B cell (primary cell): Measurements from ENCODE around the gene SKAP1. TPM values are rescaled to one million over a fixed set of nuclear protein-coding genes. Genes with fewer than 3 reads are reported as not detected.

Source experiments
- ATAC-seq: fragments of 200-7000 bp; cut with Tn5 transposase; one replicate; pipeline ENCODE4 v1.10.0; 2021; ENCODE audit warnings: low read depth, mild to moderate bottlenecking, moderate number of reproducible peaks, moderate library complexity
- CTCF ChIA-PET: fragments of 350-600 bp; sonication (Branson Sonifier 250); formaldehyde crosslinking; loops from one replicate; lab custom pipeline; 2021; ENCODE audit warnings: antibody characterized with exemption, inconsistent platforms; lab: Charles Lee
- POLR2A ChIA-PET: fragments of 350-600 bp; sonication (Branson Sonifier 250); formaldehyde crosslinking; loops from one replicate; lab custom pipeline; 2021; ENCODE audit warnings: antibody characterized with exemption; lab: Charles Lee
- DNase-seq: peaks from one replicate; pipeline ENCODE4 v3.0.0; 2013
- H2AFZ ChIP-seq: 2 replicates; pipeline ENCODE4 v1.6.1; 2012; ENCODE audit warnings: mild to moderate bottlenecking, low read depth, low read length; ENCODE audit not compliant: insufficient read depth, poor library complexity, severe bottlenecking
- H3K27ac ChIP-seq, 2 donors: 1 replicate in 1 of 2; 2 replicates in 1 of 2; pipeline ENCODE4 v1.5.1; 2012 to 2013; ENCODE audit warnings: low read length in 2 of 2, mild to moderate bottlenecking in 2 of 2, moderate library complexity in 1 of 2
- H3K27me3 ChIP-seq, 4 experiments: fragments of 200-600 bp in 1 of 4; sonication (generic) in 1 of 4; replicated peaks in 1 of 4; 1 replicate in 2 of 4; 2 replicates in 2 of 4; pipeline versions ENCODE4 v1.6.1 to v1.7.0; 2013 to 2016; ENCODE audit warnings: low read length in 3 of 4, mild to moderate bottlenecking in 2 of 4, mixed read lengths in 1 of 4, moderate library complexity in 1 of 4; ENCODE audit not compliant: insufficient read depth in 4 of 4, control insufficient read depth in 3 of 4; ENCODE audit errors: control extremely low read depth in 1 of 4
- H3K36me3 ChIP-seq, 2 experiments: replicated peaks in 1 of 2; 1 replicate in 1 of 2; 2 replicates in 1 of 2; pipeline versions ENCODE4 v1.6.1 to v1.7.1; 2013; ENCODE audit warnings: low read length in 1 of 2; ENCODE audit not compliant: insufficient read depth in 2 of 2, control insufficient read depth in 1 of 2; ENCODE audit errors: control extremely low read depth in 1 of 2, extremely low read depth in 1 of 2
- H3K4me1 ChIP-seq, 2 donors: fragments of 200-600 bp in 1 of 2; sonication (generic) in 1 of 2; 1 replicate in 1 of 2; 2 replicates in 1 of 2; pipeline versions ENCODE4 v1.5.1 to v1.6.1; 2013 to 2017; ENCODE audit warnings: low read length in 2 of 2; ENCODE audit not compliant: control insufficient read depth in 2 of 2, insufficient read depth in 2 of 2
- H3K4me2 ChIP-seq: replicated peaks from 2 replicates; pipeline ENCODE3; 2012; ENCODE audit warnings: mild to moderate bottlenecking, low read depth, low read length; ENCODE audit not compliant: poor library complexity, severe bottlenecking
- H3K4me3 ChIP-seq, 5 experiments: fragments of 200-600 bp in 1 of 5; sonication (generic) in 1 of 5; 1 replicate in 3 of 5; 2 replicates in 2 of 5; pipeline versions ENCODE4 v1.5.1 to v1.7.0; 2011 to 2016; ENCODE audit warnings: low read length in 4 of 5, mild to moderate bottlenecking in 4 of 5, low read depth in 2 of 5, control low read depth in 1 of 5, moderate library complexity in 1 of 5; ENCODE audit not compliant: insufficient read depth in 1 of 5; ENCODE audit errors: control extremely low read depth in 1 of 5, extremely low read depth in 1 of 5
- H3K79me2 ChIP-seq: fragments of 200-600 bp; sonication (generic); one replicate; pipeline ENCODE4 v1.6.0; 2016; ENCODE audit warnings: low read length; ENCODE audit not compliant: control insufficient read depth, insufficient read depth
- H3K9ac ChIP-seq: fragments of 200-600 bp; sonication (generic); 2 replicates; pipeline ENCODE4 v1.6.1; 2017; ENCODE audit warnings: mild to moderate bottlenecking, low read length, moderate library complexity
- H3K9me3 ChIP-seq, 3 donors: one replicate each; pipeline versions ENCODE4 v1.6.1 to v1.7.1; 2013; ENCODE audit warnings: low read length in 2 of 3; ENCODE audit not compliant: control insufficient read depth in 2 of 3, insufficient read depth in 1 of 3; ENCODE audit errors: control extremely low read depth in 1 of 3
- H4K20me1 ChIP-seq: 2 replicates; pipeline ENCODE4 v1.6.0; 2012; ENCODE audit warnings: mild to moderate bottlenecking, low read length; ENCODE audit not compliant: insufficient read depth, control insufficient read depth, poor library complexity, severe bottlenecking
- H3K27ac Mint-ChIP-seq: one replicate; pipeline ENCODE4 v1.8.0; 2021; ENCODE audit warnings: mixed read lengths
- H3K27me3 Mint-ChIP-seq: one replicate; pipeline ENCODE4 v1.8.0; 2021; ENCODE audit warnings: mixed read lengths
- H3K4me1 Mint-ChIP-seq: one replicate; pipeline ENCODE4 v1.8.0; 2021; ENCODE audit warnings: mixed read lengths
- H3K4me3 Mint-ChIP-seq: one replicate; pipeline ENCODE4 v1.8.0; 2021; ENCODE audit warnings: mixed read lengths
- H3K9me3 Mint-ChIP-seq: one replicate; pipeline ENCODE4 v1.8.0; 2022; ENCODE audit warnings: mixed read lengths; ENCODE audit not compliant: insufficient read depth
- CTCF ChIP-seq: fragments of 200-600 bp; IDR thresholded peaks from one replicate; pipeline ENCODE4 v1.8.0; 2022; ENCODE audit warnings: antibody characterized with exemption, mild to moderate bottlenecking
- EZH2 ChIP-seq: IDR thresholded peaks from 2 replicates; pipeline ENCODE4 v1.6.1; 2012; ENCODE audit warnings: borderline replicate concordance, low read depth, mild to moderate bottlenecking, moderate library complexity, low read length; ENCODE audit not compliant: insufficient read depth, poor library complexity, severe bottlenecking
- WGBS: methylation state at CpG from one replicate; pipeline ENCODE4 v1.1.5; 2013; ENCODE audit warnings: missing lambda C conversion rate; ENCODE audit not compliant: insufficient coverage; 5-methylcytosine and 5-hydroxymethylcytosine counted together
- intact Hi-C: fragments of 100-400 bp; cut with micrococcal nuclease; formaldehyde crosslinking; loops from one replicate; pipeline ENCODE4 v1.10.0; 2022
- polyA plus RNA-seq: library from polyadenylated mRNA; depleted of rRNA; stranded (reverse); fragments of >200 nt; gene quantifications from 2 replicates; pipeline ENCODE4 v1.2.3, GENCODE V29; 2012
- total RNA-seq, 2 donors: library from RNA; stranded (reverse); fragments of 120-200 nt in 1 of 2; gene quantifications; 1 replicate in 1 of 2; 2 replicates in 1 of 2; pipeline versions ENCODE4 v1.2.3 to v1.2.4, GENCODE V29; 2013 to 2022

Gene SKAP1
- total and polyA plus RNA-seq, 2 donors (not counting 1 experiment from before 2014, with no cell fraction given), result 33.1 to 37.3 TPM

DNA sequence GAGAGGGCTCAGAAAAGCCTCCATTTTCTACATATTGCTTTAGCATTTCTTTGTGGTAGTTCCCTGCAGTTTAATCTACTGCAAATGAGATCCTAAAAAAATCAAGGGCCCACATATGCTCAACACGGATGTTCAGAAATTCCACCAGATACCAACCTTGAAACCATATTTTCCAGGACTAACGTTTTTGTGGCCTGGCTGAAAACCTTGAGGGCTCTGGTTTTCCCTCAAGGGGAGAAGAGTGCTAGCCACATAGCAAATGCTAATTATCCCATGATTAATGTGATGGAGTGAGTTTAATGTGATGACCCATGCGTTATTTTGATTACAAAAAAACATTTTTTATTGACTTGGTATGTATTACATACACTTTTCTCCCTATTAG is 253.6 kb downstream of the SKAP1 start:
- Histone ChIP-seq H3K9ac (no peak overlapping the region), H3K4me3 (no peak overlapping the region), H4K20me1 (no peaks in the 10 kb centered on the region), H3K27ac (no peak overlapping the region), H3K4me2 (no peak overlapping the region), H3K27me3 (no peaks in the 10 kb centered on the region), H3K4me1 (no peaks in the 10 kb centered on the region), H3K36me3 (peaks cover 0 to 31% of the 10 kb centered on the region in 2 experiments), H3K9me3 (no peaks in the 10 kb centered on the region), H3K79me2 (no peaks in the 10 kb centered on the region), H2AFZ (no peak overlapping the region)
- no peak for TF ChIP-seq EZH2
- no peak for TF ChIP-seq CTCF
- Mint-ChIP-seq H3K4me1 (no peaks in the 10 kb centered on the region), H3K9me3 (no peaks in the 10 kb centered on the region), H3K27me3 (no peaks in the 10 kb centered on the region), H3K4me3 (no peak overlapping the region), H3K27ac (no peak overlapping the region)
- ATAC-seq (no peak), DNase-seq (no peak)
- ChIA-PET CTCF (no interaction called here), POLR2A (no interaction called here)
- intact Hi-C loops, result no loop called here
- no CpG with 5 or more reads among the region's 3 CpGs for WGBS

GRCh38 chr17:48175692-48176470 is 254.1 kb downstream of the SKAP1 start:
- no peaks in the 10 kb centered on the region for H4K20me1 ChIP-seq
- H3K27ac Mint-ChIP-seq, result no peak overlapping the region
- H3K36me3 ChIP-seq, result peaks cover 0 to 28% of the 10 kb centered on the region in 2 experiments
- no peak overlapping the region for H2AFZ ChIP-seq
- H3K79me2 ChIP-seq, result no peaks in the 10 kb centered on the region
- CTCF ChIA-PET, result interaction anchor here (0.6 to 0.8 kb wide), 2 partner anchors 40 to 606 kb away, joined by 3 read pairs; no protein-coding TSS in a partner anchor
- no peaks in the 10 kb centered on the region for H3K9me3 ChIP-seq
- no peaks in the 10 kb centered on the region for H3K4me1 ChIP-seq
- H3K27ac ChIP-seq, result no peak overlapping the region
- no peak for TF ChIP-seq CTCF
- no peak for TF ChIP-seq EZH2
- 95% methylated on average over 4 of the region's 5 CpGs for WGBS
- H3K27me3 ChIP-seq, result no peaks in the 10 kb centered on the region
- no peak for ATAC-seq
- no peaks in the 10 kb centered on the region for H3K4me1 Mint-ChIP-seq
- H3K9ac ChIP-seq, result no peak overlapping the region
- DNase-seq, result no peak
- no peak overlapping the region for H3K4me3 ChIP-seq
- no peak overlapping the region for H3K4me3 Mint-ChIP-seq
- POLR2A ChIA-PET, result no interaction called here
- no peak overlapping the region for H3K4me2 ChIP-seq
- H3K9me3 Mint-ChIP-seq, result no peaks in the 10 kb centered on the region
- intact Hi-C loops, result no loop called here
- H3K27me3 Mint-ChIP-seq, result no peaks in the 10 kb centered on the region
